A549 treated with GW870086 at 1 μM for 4 hours (cell line): ENCODE data around the gene AQP10. TPM values are rescaled to one million over a fixed set of nuclear protein-coding genes. Genes with fewer than 3 reads are reported as not detected.

ENCODE experiments used
- total RNA-seq: library from RNA; stranded (reverse); fragments of 200-300 nt; extraction: Qiagen RNA extraction; gene quantifications from 5 replicates; pipeline ENCODE4 v1.2.3, GENCODE V29; 2022; ENCODE audit warnings: low read depth

Gene AQP10, protein sequence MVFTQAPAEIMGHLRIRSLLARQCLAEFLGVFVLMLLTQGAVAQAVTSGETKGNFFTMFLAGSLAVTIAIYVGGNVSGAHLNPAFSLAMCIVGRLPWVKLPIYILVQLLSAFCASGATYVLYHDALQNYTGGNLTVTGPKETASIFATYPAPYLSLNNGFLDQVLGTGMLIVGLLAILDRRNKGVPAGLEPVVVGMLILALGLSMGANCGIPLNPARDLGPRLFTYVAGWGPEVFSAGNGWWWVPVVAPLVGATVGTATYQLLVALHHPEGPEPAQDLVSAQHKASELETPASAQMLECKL
- not detected in 5 replicates for total RNA-seq

DNA sequence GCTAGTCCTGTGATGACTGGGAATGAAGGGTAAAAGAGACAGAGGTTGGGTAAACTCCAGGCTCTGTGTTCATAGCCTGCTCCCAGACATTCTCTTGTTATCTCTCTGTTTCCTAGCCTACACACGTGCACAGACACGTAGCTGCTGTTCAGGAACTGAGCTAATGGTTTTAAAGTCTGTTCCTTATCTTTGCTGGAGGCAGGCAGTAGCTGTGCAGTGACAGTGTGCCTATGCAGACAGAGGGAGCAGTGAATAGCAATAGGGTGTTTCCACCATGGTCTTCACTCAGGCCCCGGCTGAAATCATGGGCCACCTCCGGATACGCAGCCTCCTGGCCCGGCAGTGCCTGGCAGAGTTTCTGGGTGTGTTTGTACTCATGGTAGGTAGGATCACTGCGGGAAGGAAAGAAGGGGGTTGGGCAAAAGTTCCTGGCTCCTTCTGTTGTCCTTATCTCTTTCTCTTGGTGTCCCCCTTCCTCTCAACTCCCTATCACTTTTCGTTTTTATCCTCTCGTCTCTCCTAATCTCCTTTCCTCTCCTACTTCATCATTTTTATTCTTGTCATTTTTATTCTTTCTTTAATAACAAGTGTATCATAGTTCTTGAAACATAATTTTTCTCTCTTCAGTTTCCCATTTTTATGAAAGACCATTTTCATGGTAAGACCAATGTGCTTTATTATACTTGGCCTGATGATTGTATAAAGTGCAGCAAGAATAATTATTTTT lies at the start of gene AQP10:
Gene AQP10 (plus strand): TSS at position 212 of the 727 bp plus-strand sequence. CDS start 63 bp downstream, at position 275.

GRCh38 chr1:154272217-154272998 lies 48.5 kb upstream of the AQP10 start, which contains the start of gene HAX1:
Gene HAX1 (plus strand): TSS chr1:154272629. CDS start chr1:154272724, 95 bp downstream.

GRCh38 chr1:154324669-154325582 lies 4.0 kb downstream of the AQP10 start, which contains the start of gene ATP8B2:
Gene ATP8B2 (plus strand): TSS chr1:154325525. CDS start chr1:154328142, 2,617 bp downstream.

Other genes starting within 250 kb of the AQP10 start
- gene NUP210L, start 166.0 kb upstream of the AQP10 start, total RNA-seq = 0.02 TPM in 1 of 5 replicates, not detected in the others
- gene TPM3, start 129.0 kb upstream of the AQP10 start, total RNA-seq = 456 to 556 TPM (median 481 TPM) in 5 replicates
- gene CFAP141, start 114.8 kb upstream of the AQP10 start, total RNA-seq = not detected in 5 replicates
- gene UBAP2L, start 100.1 kb upstream of the AQP10 start, total RNA-seq = 96.4 to 106 TPM (median 98.5 TPM) in 5 replicates
- gene HAX1, start 48.5 kb upstream of the AQP10 start, total RNA-seq = 90.3 to 113 TPM (median 94.3 TPM) in 5 replicates
- gene ATP8B2, start 4.4 kb downstream of the AQP10 start, total RNA-seq = 27.9 to 41.8 TPM (median 36.3 TPM) in 5 replicates
- gene IL6R, start 84.2 kb downstream of the AQP10 start, total RNA-seq = 20.4 to 27.1 TPM (median 25.7 TPM) in 5 replicates
- 0.07 to 0.16 TPM (median 0.08 TPM) in 3 of 5 replicates, not detected in the others for gene TDRD10, start 181.1 kb downstream of the AQP10 start, total RNA-seq
- gene SHE, start 181.3 kb downstream of the AQP10 start, total RNA-seq = 0.16 to 0.29 TPM (median 0.20 TPM) in 5 replicates
- gene UBE2Q1, start 237.6 kb downstream of the AQP10 start, total RNA-seq = 53.7 to 79.1 TPM (median 71.6 TPM) in 5 replicates
- 0.27 to 0.71 TPM (median 0.40 TPM) in 5 replicates for gene CHRNB2, start 246.7 kb downstream of the AQP10 start, total RNA-seq